KMS-11 (cell line): ENCODE measurements around the gene PHACTR1.

ENCODE experiments used
- H2AFZ ChIP-seq: fragments of 200-600 bp; sonication (generic); 2 replicates; pipeline ENCODE4 v1.6.1; 2016; ENCODE audit warnings: antibody characterized with exemption, mixed run types, low read depth
- H3K27ac ChIP-seq: fragments of 200-600 bp; sonication (generic); 2 replicates; pipeline ENCODE4 v1.6.1; 2016; ENCODE audit warnings: mild to moderate bottlenecking, mixed run types
- H3K27me3 ChIP-seq: fragments of 200-600 bp; sonication (generic); 2 replicates; pipeline ENCODE4 v1.6.1; 2017; ENCODE audit warnings: mild to moderate bottlenecking, low read depth, mixed run types, moderate library complexity; ENCODE audit not compliant: insufficient read depth
- H3K36me3 ChIP-seq: fragments of 200-600 bp; sonication (generic); 2 replicates; pipeline ENCODE4 v1.6.1; 2017; ENCODE audit warnings: mild to moderate bottlenecking, mixed run types; ENCODE audit not compliant: insufficient read depth
- H3K4me1 ChIP-seq: fragments of 200-600 bp; sonication (generic); 2 replicates; pipeline ENCODE4 v1.6.1; 2016; ENCODE audit warnings: mild to moderate bottlenecking, low read depth, mixed run types; ENCODE audit not compliant: poor library complexity, severe bottlenecking
- H3K4me2 ChIP-seq: fragments of 200-600 bp; sonication (generic); 2 replicates; pipeline ENCODE4 v1.7.0; 2016; ENCODE audit warnings: mild to moderate bottlenecking, mixed run types
- H3K4me3 ChIP-seq: fragments of 200-600 bp; sonication (generic); IDR thresholded peaks from 2 replicates; pipeline ENCODE4 v1.6.1; 2017; ENCODE audit warnings: low read depth, low read length, mixed read lengths; ENCODE audit not compliant: insufficient read depth
- H3K79me2 ChIP-seq: fragments of 200-600 bp; sonication (generic); 2 replicates; pipeline ENCODE4 v1.6.1; 2016; ENCODE audit warnings: low read depth, mixed run types; ENCODE audit not compliant: insufficient read depth
- H3K9ac ChIP-seq: fragments of 200-600 bp; sonication (generic); 2 replicates; pipeline ENCODE4 v1.6.1; 2016; ENCODE audit warnings: mild to moderate bottlenecking, mixed run types
- H4K20me1 ChIP-seq: fragments of 200-600 bp; sonication (generic); 2 replicates; pipeline ENCODE4 v1.6.1; 2016; ENCODE audit warnings: mild to moderate bottlenecking, mixed run types; ENCODE audit not compliant: insufficient read depth
- CTCF ChIP-seq: fragments of 200-600 bp; sonication (generic); conservative IDR thresholded peaks from 2 replicates; pipeline ENCODE4 v1.6.1; 2017; ENCODE audit warnings: low read depth, mild to moderate bottlenecking, antibody characterized with exemption, low read length, moderate library complexity, mixed read lengths

The PHACTR1 gene

GRCh38 chr6:13116155-13116554, 399.6 kb downstream of the PHACTR1 start:
- Histone ChIP-seq H3K4me1 (no peaks in the 10 kb centered on the region), H3K9ac (no peak overlapping the region), H3K4me2 (no peak overlapping the region), H3K36me3 (no peaks in the 10 kb centered on the region), H4K20me1 (no peaks in the 10 kb centered on the region), H3K27me3 (no peaks in the 10 kb centered on the region), H3K27ac (no peak overlapping the region), H3K79me2 (no peaks in the 10 kb centered on the region), H3K4me3 (no peak overlapping the region), H2AFZ (no peak overlapping the region)
- TF ChIP-seq CTCF: no peak

- H3K4me1 ChIP-seq: no peaks in the 10 kb centered on the region
- no peaks in the 10 kb centered on the region for H4K20me1 ChIP-seq
- H3K27me3 ChIP-seq: no peaks in the 10 kb centered on the region
- no peaks in the 10 kb centered on the region for H3K36me3 ChIP-seq
- H2AFZ ChIP-seq: no peak overlapping the region
- no peak overlapping the region for H3K27ac ChIP-seq
- no peak overlapping the region for H3K9ac ChIP-seq
- H3K4me2 ChIP-seq: no peak overlapping the region
- no peak for TF ChIP-seq CTCF
- H3K79me2 ChIP-seq: no peaks in the 10 kb centered on the region
- H3K4me3 ChIP-seq: no peak overlapping the region
These were observed 401.0 kb downstream of the PHACTR1 start for GRCh38 chr6:13117570-13117969.

GRCh38 chr6:13119549-13119948, 403.0 kb downstream of the PHACTR1 start:
- H3K4me3 ChIP-seq: no peak overlapping the region
- no peak overlapping the region for H3K4me2 ChIP-seq
- no peak overlapping the region for H2AFZ ChIP-seq
- no peak overlapping the region for H3K27ac ChIP-seq
- no peak for TF ChIP-seq CTCF
- no peaks in the 10 kb centered on the region for H3K27me3 ChIP-seq
- H4K20me1 ChIP-seq: no peaks in the 10 kb centered on the region
- no peaks in the 10 kb centered on the region for H3K79me2 ChIP-seq
- no peak overlapping the region for H3K9ac ChIP-seq
- H3K36me3 ChIP-seq: no peaks in the 10 kb centered on the region
- no peaks in the 10 kb centered on the region for H3K4me1 ChIP-seq

- H3K27me3 ChIP-seq: no peaks in the 10 kb centered on the region
- no peak for TF ChIP-seq CTCF
- H3K4me1 ChIP-seq: no peaks in the 10 kb centered on the region
- no peak overlapping the region for H3K4me3 ChIP-seq
- H2AFZ ChIP-seq: no peak overlapping the region
- no peak overlapping the region for H3K27ac ChIP-seq
- no peaks in the 10 kb centered on the region for H4K20me1 ChIP-seq
- H3K9ac ChIP-seq: no peak overlapping the region
- no peaks in the 10 kb centered on the region for H3K79me2 ChIP-seq
- H3K4me2 ChIP-seq: no peak overlapping the region
- no peaks in the 10 kb centered on the region for H3K36me3 ChIP-seq
These were observed 404.2 kb downstream of the PHACTR1 start for GRCh38 chr6:13120483-13121482.
